Activated CD4-positive, alpha-beta T cell treated with anti-CD3 and anti-CD28 coated beads, Interleukin-2, amount 50 U/mL, for 1 hour (primary cell): Measurements from ENCODE around the gene MDM4.
"Not testable (repeated sequence)": the region's sequence is repeated elsewhere in the genome, so short reads cannot be mapped to it uniquely, and the experiment has no call there.

Experiments
- DNase-seq: peaks from one replicate; pipeline ENCODE4 v3.0.0-alpha.2; 2020

The MDM4 gene

GRCh38 chr1:204516180-204516879 is at the start of gene MDM4:
TSS of gene MDM4 (plus strand) at chr1:204516406. CDS start at chr1:204525519, 9,113 bp downstream.
- peak; percentile 88 for DNase-seq

GRCh38 chr1:204466416-204467405 is 49.5 kb upstream of the MDM4 start:
- DNase-seq, result no peak

GRCh38 chr1:204468206-204468605 is 48.0 kb upstream of the MDM4 start:
- DNase-seq, result no peak

GRCh38 chr1:204468766-204469302 is 47.4 kb upstream of the MDM4 start:
- DNase-seq, result no peak

GRCh38 chr1:204469304-204469703 is 46.9 kb upstream of the MDM4 start:
- DNase-seq, result no peak

- DNase-seq, result no peak
Measured at GRCh38 chr1:204471687-204472086, 44.5 kb upstream of the MDM4 start.

GRCh38 chr1:204472660-204473059 is 43.5 kb upstream of the MDM4 start:
- DNase-seq, result no peak

- DNase-seq, result no peak
Measured at GRCh38 chr1:204473400-204473965, 42.7 kb upstream of the MDM4 start.

GRCh38 chr1:204475656-204476432 is 40.4 kb upstream of the MDM4 start:
- no peak for DNase-seq

GRCh38 chr1:204476563-204476962 is 39.6 kb upstream of the MDM4 start:
- DNase-seq, result no peak

GRCh38 chr1:204477036-204477740 is 39.0 kb upstream of the MDM4 start:
- no peak for DNase-seq

- DNase-seq, result no peak
Measured at GRCh38 chr1:204478172-204478899, 37.9 kb upstream of the MDM4 start.

GRCh38 chr1:204478921-204479320 is 37.3 kb upstream of the MDM4 start:
- DNase-seq, result no peak

GRCh38 chr1:204479387-204480136 is 36.6 kb upstream of the MDM4 start:
- no peak for DNase-seq

- DNase-seq, result no peak
Measured at GRCh38 chr1:204480515-204480914, 35.7 kb upstream of the MDM4 start.

- DNase-seq, result no peak
Measured at GRCh38 chr1:204483791-204484190, 32.4 kb upstream of the MDM4 start.

GRCh38 chr1:204486513-204487255 is 29.5 kb upstream of the MDM4 start:
- not testable (repeated sequence) for DNase-seq

- DNase-seq, result no peak
Measured at GRCh38 chr1:204487256-204487615, 29.0 kb upstream of the MDM4 start.

GRCh38 chr1:204491655-204492054 is 24.6 kb upstream of the MDM4 start:
- no peak for DNase-seq
